ENCODE data around the gene STH.

STH gene

GRCh38 chr17:46008591-46008990 is 9.5 kb downstream of the STH start:
- no peak overlapping the region for H3K27ac ChIP-seq
- no peak for TF ChIP-seq CTCF (conservative IDR thresholded peaks at IDR 0.05)

- TF ChIP-seq CTCF (conservative IDR thresholded peaks at IDR 0.05) = no peak
- no peak overlapping the region for H3K27ac ChIP-seq
Observed at GRCh38 chr17:46009681-46010596, 10.9 kb downstream of the STH start.

GRCh38 chr17:46010597-46011186 is 11.6 kb downstream of the STH start:
- H3K27ac ChIP-seq = no peak overlapping the region
- TF ChIP-seq CTCF (conservative IDR thresholded peaks at IDR 0.05) = no peak

GRCh38 chr17:46011711-46012505 is 12.9 kb downstream of the STH start:
- no peak for TF ChIP-seq CTCF (conservative IDR thresholded peaks at IDR 0.05)
- no peak overlapping the region for H3K27ac ChIP-seq

GRCh38 chr17:46012506-46013079 is 13.5 kb downstream of the STH start:
- no peak overlapping the region for H3K27ac ChIP-seq
- TF ChIP-seq CTCF (conservative IDR thresholded peaks at IDR 0.05) = no peak

- H3K27ac ChIP-seq = no peak overlapping the region
- no peak for TF ChIP-seq CTCF (conservative IDR thresholded peaks at IDR 0.05)
Observed at GRCh38 chr17:46013127-46013501, 14.1 kb downstream of the STH start.
